ENCODE measurements around the gene SH3GL1. TPM values are rescaled to one million over a fixed set of nuclear protein-coding genes. Genes with fewer than 3 reads are reported as not detected.

Gene SH3GL1
- total and polyA plus RNA-seq, 2 of the 4 experiments (the other 2 are of a cell fraction), result 28.1 to 138 TPM

DNA sequence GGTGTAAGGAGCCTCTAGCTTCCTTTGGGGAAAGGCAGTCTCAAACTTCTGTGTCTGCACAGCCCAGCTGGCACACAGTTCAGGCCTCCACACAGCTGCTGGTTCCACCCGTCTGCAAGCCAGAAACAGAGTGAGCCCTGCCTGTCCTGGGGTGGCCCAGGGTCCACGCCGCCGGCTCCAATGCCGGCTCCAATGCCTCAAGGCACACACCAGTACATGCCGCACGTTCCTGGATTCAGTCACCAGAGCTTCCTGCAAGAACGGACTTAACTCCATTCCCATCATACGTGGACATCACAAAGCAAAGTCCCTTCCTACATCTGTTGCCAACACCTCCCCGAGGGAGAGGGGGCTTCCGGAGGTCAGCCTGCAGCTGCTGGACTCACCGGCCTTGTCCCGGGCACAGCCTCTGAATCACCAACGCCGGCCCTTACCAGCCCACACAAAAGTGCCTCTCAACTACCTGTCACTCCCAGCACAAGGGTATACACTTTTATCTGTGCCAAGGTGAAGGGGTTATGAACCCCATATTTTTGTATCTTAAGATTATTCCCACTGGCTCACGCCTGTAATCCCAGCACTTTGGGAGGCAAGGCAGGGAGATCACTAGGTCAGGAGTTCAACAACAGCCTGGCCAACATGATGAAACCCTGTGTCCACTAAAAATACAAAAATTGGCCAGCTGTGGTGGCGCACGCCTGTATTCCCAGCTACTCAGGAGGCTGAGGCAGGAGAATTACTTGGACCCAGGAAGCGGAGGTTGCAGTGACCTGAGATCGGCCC is 8.5 kb downstream of the SH3GL1 start:
- H3K4me3 ChIP-seq (ENCODE audit: insufficient read depth, low read depth, low read length), result no peak overlapping the region
- H3K9me1 ChIP-seq (ENCODE audit: insufficient read depth, low read length), result peaks cover 21% of the 10 kb centered on the region
- H3K36me3 ChIP-seq (ENCODE audit: control insufficient read depth, insufficient read depth, low read length), result peaks cover 8% of the 10 kb centered on the region; the same call in 1 of the 2 replicates
- intact Hi-C loops (cut with micrococcal nuclease), result loop anchor here (2.0 kb wide), 1 partner anchor 17 kb away; no protein-coding TSS in a partner anchor
- H3K27ac ChIP-seq (ENCODE audit: insufficient read depth, low read length), result peak overlapping the region; percentile 36
- H3K27me3 ChIP-seq (ENCODE audit: control insufficient read depth, insufficient read depth, low read length), result no peaks in the 10 kb centered on the region
- H2BK5ac ChIP-seq (ENCODE audit: low read depth, low read length, poor library complexity, severe bottlenecking), result peak overlapping the region; percentile 26
- H3K14ac ChIP-seq (replicated peaks; ENCODE audit: low read depth, low read length), result peak overlapping the region; percentile 26
- dilution Hi-C loops (cut with HindIII; ENCODE audit: low sequenced_read_pairs, unreplicated experiment), result no loop called here
- peak overlapping the region; percentile 5; the same call in 1 of the 2 replicates for H2BK20ac ChIP-seq (ENCODE audit: low read depth, low read length)
- H3K4ac ChIP-seq (ENCODE audit: low read depth, low read length), result peak overlapping the region; percentile 75
- H2BK15ac ChIP-seq (ENCODE audit: low read depth, low read length), result no peak overlapping the region
- H2BK120ac ChIP-seq (ENCODE audit: low read depth, low read length), result peak overlapping the region; percentile 30; the same call in 1 of the 2 replicates
- H3K18ac ChIP-seq (ENCODE audit: low read depth, low read length), result peak overlapping the region; percentile 19
- DNase-seq, result peak; percentile 91
- H3K79me1 ChIP-seq (ENCODE audit: low read depth in 1 of 2, low read length in 2 of 2), result peaks cover 18 to 90% of the 10 kb centered on the region in 2 experiments
- peaks cover 45% of the 10 kb centered on the region for H3K4me1 ChIP-seq (ENCODE audit: control insufficient read depth, insufficient read depth, low read length)
- H2AK9ac ChIP-seq (replicated peaks; ENCODE audit: low read depth, low read length, poor library complexity), result peak overlapping the region; percentile 33
- TF ChIP-seq SMC3 (IDR thresholded peaks at IDR 0.05; ENCODE audit: low read depth, low read length) (no peak), FOS (IDR thresholded peaks at IDR 0.05; ENCODE audit: low read depth, low read length) (peak; percentile 46), MAZ (IDR thresholded peaks at IDR 0.05; ENCODE audit: borderline replicate concordance, low read depth, low read length) (peak; percentile 60; the same call in 1 of the 2 replicates), BHLHE40 (IDR thresholded peaks at IDR 0.05; ENCODE audit: low read depth, low read length) (peak; percentile 32)
- in situ Hi-C loops (cut with MboI; ENCODE audit: low sequenced_read_pairs), result no loop called here
- ChIA-PET POLR2A (ENCODE audit: unreplicated experiment) (no interaction called here), CTCF (interaction anchor here (2.8 kb wide), 1 partner anchor 8 kb away, joined by 7 read pairs; the partner anchor contains the start of gene SH3GL1)
- peak overlapping the region; percentile 70 for H2AFZ ChIP-seq (replicated peaks; ENCODE audit: low read length, poor library complexity)
- H4K91ac ChIP-seq (ENCODE audit: insufficient read depth, low read depth, low read length), result peak overlapping the region; percentile 25
- H2AK5ac ChIP-seq (ENCODE audit: low read depth, low read length), result peak overlapping the region; percentile 32
- peak; percentile 44 for ATAC-seq (ENCODE audit: low read depth)
- no TSS peak for BruUV-seq (replicated peaks)
- H3K4me2 ChIP-seq (ENCODE audit: low read depth, low read length), result peak overlapping the region; percentile 4
- 40% methylated on average over 7 of the region's 20 CpGs; no CpG with 5 or more reads in 1 of the 2 experiments for WGBS, 2 experiments (ENCODE audit: extremely low coverage in 2 of 2, insufficient read length in 1 of 2)
- H4K8ac ChIP-seq (ENCODE audit: low read depth in 2 of 2, low read length in 2 of 2), result peak overlapping the region; percentile 39 to 62; a peak in 3 of 4 replicates
- H3K9ac ChIP-seq (ENCODE audit: low read depth, low read length), result peak overlapping the region; percentile 10; the same call in 1 of the 2 replicates
- peak overlapping the region; percentile 19; the same call in 1 of the 2 replicates for H4K5ac ChIP-seq (ENCODE audit: low read depth, low read length)
- H3K23ac ChIP-seq (ENCODE audit: low read depth, low read length), result peak overlapping the region; percentile 85
- 0 out of 2 replicates have a peak overlapping the region, but pooled peaks have one; percentile 14 for H3K56ac ChIP-seq (ENCODE audit: extremely low read depth, insufficient read depth, low read length)
- H4K20me1 ChIP-seq (ENCODE audit: insufficient read depth, low read length), result peaks cover 89% of the 10 kb centered on the region
- H3K9me3 ChIP-seq (ENCODE audit: control insufficient read depth, insufficient read depth, low read length), result no peaks in the 10 kb centered on the region

All from IMR-90 (cell line).